Measurements from ENCODE around the gene CDC45.

DNA sequence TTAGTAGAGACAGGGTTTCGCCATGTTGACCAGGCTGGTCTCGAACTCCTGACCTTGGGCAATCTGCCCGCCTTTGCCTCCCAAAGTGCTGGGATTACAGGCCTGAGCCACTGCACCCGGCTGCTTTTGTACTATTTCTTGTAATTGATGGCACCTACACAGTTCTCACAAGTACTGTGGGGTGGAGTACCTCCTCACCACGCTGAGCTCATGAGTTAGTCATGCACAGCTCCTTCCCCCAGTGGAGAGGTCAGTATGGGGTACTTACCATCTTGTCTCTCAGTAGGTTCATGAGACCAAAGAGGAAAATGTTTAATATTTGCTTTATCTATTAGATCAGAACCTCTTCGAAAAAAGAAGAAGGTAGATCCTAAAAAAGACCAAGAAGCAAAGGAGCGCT, 45.3 kb upstream of the CDC45 start:
- TF ChIP-seq YY1 (IDR thresholded peaks at IDR 0.05; ENCODE audit: insufficient read depth, insufficient read length): no peak
- TF ChIP-seq ZNF274 (IDR thresholded peaks at IDR 0.05; ENCODE audit: low read depth, low read length): no peak
- no peak for TF ChIP-seq SUZ12 (IDR thresholded peaks at IDR 0.05; ENCODE audit: extremely low read depth, insufficient read depth, insufficient read length)

Measured in NT2/D1 (cell line).